Bronchial epithelial cell (primary cell): Measurements from ENCODE around the gene SMIM24. TPM values are rescaled to one million over a fixed set of nuclear protein-coding genes. Genes with fewer than 3 reads are reported as not detected.

Source experiments
- DNase-seq: peaks from one replicate; pipeline ENCODE4 v3.0.0-alpha.2; 2010; ENCODE audit warnings: low read depth
- FAIRE-seq: peaks from 2 replicates; lab custom pipeline; 2011; peaks lifted over from hg19 to GRCh38; lab: Jason Lieb, UNC
- H3K27me3 ChIP-seq: 2 replicates; pipeline ENCODE4 v1.5.1; 2011; ENCODE audit warnings: low read length; ENCODE audit not compliant: control insufficient read depth, insufficient read depth
- H3K36me3 ChIP-seq: 2 replicates; pipeline ENCODE4 v1.5.1; 2011; ENCODE audit warnings: low read length; ENCODE audit not compliant: control insufficient read depth, insufficient read depth
- H3K4me3 ChIP-seq: 2 replicates; pipeline ENCODE4 v1.5.1; 2011; ENCODE audit warnings: mild to moderate bottlenecking, low read depth, low read length, control low read depth
- total RNA-seq: library from RNA; depleted of rRNA; stranded (reverse); fragments of >200 nt; gene quantifications from 2 replicates; pipeline ENCODE4 v1.2.1, GENCODE V29; 2014
- TF ChIP-seq, protein P1 (sequence below): IDR thresholded peaks from 2 replicates; pipeline ENCODE4 v1.5.1; 2011; ENCODE audit warnings: mild to moderate bottlenecking, moderate library complexity, low read length, control low read depth, inconsistent platforms; ENCODE audit not compliant: insufficient read depth, severe bottlenecking

Gene SMIM24
- total RNA-seq, 1 donor from 2014 or later, result not detected

GRCh38 chr19:3521104-3521445 is 40.8 kb upstream of the SMIM24 start:
- peak overlapping the region; percentile 9 for H3K4me3 ChIP-seq
- DNase-seq (no peak), FAIRE-seq (no peak)
- peaks cover 34% of the 10 kb centered on the region for H3K36me3 ChIP-seq
- TF ChIP-seq, protein P1, sequence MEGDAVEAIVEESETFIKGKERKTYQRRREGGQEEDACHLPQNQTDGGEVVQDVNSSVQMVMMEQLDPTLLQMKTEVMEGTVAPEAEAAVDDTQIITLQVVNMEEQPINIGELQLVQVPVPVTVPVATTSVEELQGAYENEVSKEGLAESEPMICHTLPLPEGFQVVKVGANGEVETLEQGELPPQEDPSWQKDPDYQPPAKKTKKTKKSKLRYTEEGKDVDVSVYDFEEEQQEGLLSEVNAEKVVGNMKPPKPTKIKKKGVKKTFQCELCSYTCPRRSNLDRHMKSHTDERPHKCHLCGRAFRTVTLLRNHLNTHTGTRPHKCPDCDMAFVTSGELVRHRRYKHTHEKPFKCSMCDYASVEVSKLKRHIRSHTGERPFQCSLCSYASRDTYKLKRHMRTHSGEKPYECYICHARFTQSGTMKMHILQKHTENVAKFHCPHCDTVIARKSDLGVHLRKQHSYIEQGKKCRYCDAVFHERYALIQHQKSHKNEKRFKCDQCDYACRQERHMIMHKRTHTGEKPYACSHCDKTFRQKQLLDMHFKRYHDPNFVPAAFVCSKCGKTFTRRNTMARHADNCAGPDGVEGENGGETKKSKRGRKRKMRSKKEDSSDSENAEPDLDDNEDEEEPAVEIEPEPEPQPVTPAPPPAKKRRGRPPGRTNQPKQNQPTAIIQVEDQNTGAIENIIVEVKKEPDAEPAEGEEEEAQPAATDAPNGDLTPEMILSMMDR, result no peak
- H3K27me3 ChIP-seq, result no peaks in the 10 kb centered on the region

GRCh38 chr19:3520166-3521103 is 40.1 kb upstream of the SMIM24 start:
- H3K27me3 ChIP-seq, result no peaks in the 10 kb centered on the region
- FAIRE-seq (peak; percentile 94), DNase-seq (peak; percentile 87)
- peak overlapping the region; percentile 9 for H3K4me3 ChIP-seq
- TF ChIP-seq, protein P1, result peak; percentile 9
- peaks cover 33% of the 10 kb centered on the region for H3K36me3 ChIP-seq

GRCh38 chr19:3519126-3519525 is 38.8 kb upstream of the SMIM24 start:
- TF ChIP-seq, protein P1, result no peak
- no peak for DNase-seq
- FAIRE-seq, result no peak
- Histone ChIP-seq H3K27me3 (no peaks in the 10 kb centered on the region), H3K36me3 (peaks cover 30% of the 10 kb centered on the region), H3K4me3 (no peak overlapping the region)

DNA sequence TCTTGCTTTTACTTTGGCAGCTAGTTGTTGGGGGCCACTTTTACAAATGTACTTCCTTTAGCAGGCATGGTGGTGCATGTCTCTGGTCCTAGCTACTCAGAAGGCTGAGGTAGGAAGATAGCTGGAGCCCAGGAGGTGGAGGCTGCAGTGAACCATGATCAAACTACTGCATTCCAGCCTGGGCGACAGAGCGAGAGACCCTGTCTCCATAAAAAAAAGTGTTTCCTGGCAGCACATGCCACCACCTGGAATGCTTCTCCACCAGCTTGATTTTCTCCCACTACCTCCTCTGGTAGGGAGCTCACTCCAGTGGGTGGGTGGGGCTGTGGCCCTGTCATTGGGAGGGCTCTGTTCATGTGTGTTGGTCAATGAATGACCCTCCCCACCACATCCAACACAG is 38.3 kb upstream of the SMIM24 start:
- TF ChIP-seq, protein P1, result no peak
- no peaks in the 10 kb centered on the region for H3K27me3 ChIP-seq
- no peak overlapping the region for H3K4me3 ChIP-seq
- no peak for FAIRE-seq
- DNase-seq, result no peak
- peaks cover 26% of the 10 kb centered on the region for H3K36me3 ChIP-seq

DNA sequence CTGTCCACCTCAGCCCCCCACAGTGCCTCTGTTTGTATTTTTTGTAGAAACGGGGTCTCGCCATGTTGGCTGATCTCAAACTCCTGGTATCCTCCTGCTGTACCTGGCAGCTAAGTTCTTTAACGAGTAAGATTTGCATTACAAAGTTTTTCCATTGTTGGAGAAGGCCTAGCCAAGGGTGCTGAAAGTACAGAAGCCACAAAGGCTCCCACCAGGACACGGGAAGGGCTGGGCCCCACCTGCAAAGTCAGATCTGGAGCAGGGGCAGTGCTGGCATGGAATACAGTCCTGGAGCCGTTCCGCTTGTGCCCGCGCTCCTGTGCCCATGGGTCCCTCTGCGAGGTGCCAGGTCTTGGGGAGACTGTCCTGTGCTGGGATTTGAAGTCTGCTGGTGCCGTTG is 37.9 kb upstream of the SMIM24 start:
- Histone ChIP-seq H3K27me3 (no peaks in the 10 kb centered on the region), H3K36me3 (peaks cover 23% of the 10 kb centered on the region), H3K4me3 (no peak overlapping the region)
- FAIRE-seq (no peak), DNase-seq (no peak)
- TF ChIP-seq, protein P1, result no peak
